ENCODE measurements around the gene TCF15. TPM values are rescaled to one million over a fixed set of nuclear protein-coding genes. Genes with fewer than 3 reads are reported as not detected.

Gene TCF15
- total and polyA plus RNA-seq, 2 experiments from 2014 or later, result not detected

DNA sequence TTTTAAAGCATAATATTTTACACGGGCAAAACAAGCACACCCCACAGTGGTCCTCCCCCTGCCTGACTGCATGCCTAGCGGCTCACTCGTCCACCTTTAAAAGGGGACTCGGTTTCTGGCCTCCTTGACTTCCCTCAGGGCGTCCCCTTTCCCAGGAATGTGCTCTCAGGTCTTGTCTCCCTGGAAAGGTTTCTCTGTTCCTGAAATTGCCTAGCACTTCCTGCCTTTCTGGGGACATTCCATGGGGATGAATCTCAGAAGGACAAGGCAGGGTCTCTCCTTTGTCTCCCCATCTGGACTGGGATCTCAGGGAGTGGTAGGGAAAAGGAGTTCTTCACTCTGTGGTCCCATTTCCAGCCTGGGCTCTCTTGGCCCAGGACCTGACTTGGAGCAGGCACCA lies 4.9 kb downstream of the TCF15 start:
- H3K4me1 ChIP-seq (ENCODE audit: insufficient read depth), result no peaks in the 10 kb centered on the region
- H3K27me3 ChIP-seq, result peaks cover 38% of the 10 kb centered on the region
- DNase-seq (ENCODE audit: low spot score), result no peak
- H2AFZ ChIP-seq, result no peak overlapping the region
- H4K20me1 ChIP-seq (ENCODE audit: insufficient read depth, poor library complexity, severe bottlenecking), result no peaks in the 10 kb centered on the region
- H3K4me3 ChIP-seq, result no peak overlapping the region
- no peak overlapping the region for H3K27ac ChIP-seq
- no peak for TF ChIP-seq EZH2phosphoT487 (IDR thresholded peaks at IDR 0.05; ENCODE audit: low read depth, severe bottlenecking, unreplicated experiment)
- TF ChIP-seq EZH2 (IDR thresholded peaks at IDR 0.05; ENCODE audit: borderline replicate concordance), result no peak
- TF ChIP-seq, protein P1, sequence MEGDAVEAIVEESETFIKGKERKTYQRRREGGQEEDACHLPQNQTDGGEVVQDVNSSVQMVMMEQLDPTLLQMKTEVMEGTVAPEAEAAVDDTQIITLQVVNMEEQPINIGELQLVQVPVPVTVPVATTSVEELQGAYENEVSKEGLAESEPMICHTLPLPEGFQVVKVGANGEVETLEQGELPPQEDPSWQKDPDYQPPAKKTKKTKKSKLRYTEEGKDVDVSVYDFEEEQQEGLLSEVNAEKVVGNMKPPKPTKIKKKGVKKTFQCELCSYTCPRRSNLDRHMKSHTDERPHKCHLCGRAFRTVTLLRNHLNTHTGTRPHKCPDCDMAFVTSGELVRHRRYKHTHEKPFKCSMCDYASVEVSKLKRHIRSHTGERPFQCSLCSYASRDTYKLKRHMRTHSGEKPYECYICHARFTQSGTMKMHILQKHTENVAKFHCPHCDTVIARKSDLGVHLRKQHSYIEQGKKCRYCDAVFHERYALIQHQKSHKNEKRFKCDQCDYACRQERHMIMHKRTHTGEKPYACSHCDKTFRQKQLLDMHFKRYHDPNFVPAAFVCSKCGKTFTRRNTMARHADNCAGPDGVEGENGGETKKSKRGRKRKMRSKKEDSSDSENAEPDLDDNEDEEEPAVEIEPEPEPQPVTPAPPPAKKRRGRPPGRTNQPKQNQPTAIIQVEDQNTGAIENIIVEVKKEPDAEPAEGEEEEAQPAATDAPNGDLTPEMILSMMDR (IDR thresholded peaks at IDR 0.05; ENCODE audit: poor library complexity), result no peak
- H3K9me3 ChIP-seq (ENCODE audit: low read depth), result no peaks in the 10 kb centered on the region
- H3K4me2 ChIP-seq, result no peak overlapping the region
- H3K36me3 ChIP-seq (replicated peaks; ENCODE audit: insufficient read depth, low read depth), result no peaks in the 10 kb centered on the region
- no peaks in the 10 kb centered on the region for H3K9me2 ChIP-seq (replicated peaks; ENCODE audit: insufficient read depth)
- H3K79me2 ChIP-seq, result no peaks in the 10 kb centered on the region
- 51% methylated on average over 5 of the region's 5 CpGs for WGBS (ENCODE audit: low lambda C conversion rate, missing lambda C conversion rate)

DNA sequence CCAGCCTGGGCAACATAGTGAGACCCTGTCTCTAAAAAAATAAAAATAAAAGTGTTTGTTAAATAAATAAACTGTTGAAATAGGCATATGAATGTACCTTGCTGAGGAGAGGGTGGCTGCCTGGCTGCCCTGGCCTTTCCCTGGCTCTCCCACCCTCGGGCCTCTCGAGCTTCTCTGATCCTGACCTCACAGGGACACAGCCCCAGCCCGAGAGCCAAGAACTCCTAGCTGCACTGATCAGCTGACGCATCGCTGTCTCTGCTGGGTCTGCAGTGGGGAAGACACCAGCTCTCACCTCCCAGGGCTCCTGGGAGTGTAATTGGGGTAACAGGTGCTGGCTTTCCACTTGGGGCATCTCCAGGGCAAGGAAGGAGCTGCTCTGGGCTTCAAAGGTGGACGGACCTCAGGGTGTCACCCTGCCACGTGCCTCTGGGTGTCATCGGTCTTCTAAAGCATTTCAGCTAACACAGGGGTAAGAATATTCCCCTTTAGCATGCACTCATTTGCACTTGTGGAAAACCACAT lies 6.9 kb downstream of the TCF15 start:
- Histone ChIP-seq H3K36me3 (replicated peaks; ENCODE audit: insufficient read depth, low read depth) (no peaks in the 10 kb centered on the region), H3K27me3 (peaks cover 22% of the 10 kb centered on the region), H4K20me1 (ENCODE audit: insufficient read depth, poor library complexity, severe bottlenecking) (no peaks in the 10 kb centered on the region), H3K79me2 (no peaks in the 10 kb centered on the region), H3K4me1 (ENCODE audit: insufficient read depth) (no peaks in the 10 kb centered on the region), H3K4me2 (no peak overlapping the region), H3K9me3 (ENCODE audit: low read depth) (no peaks in the 10 kb centered on the region), H3K9me2 (replicated peaks; ENCODE audit: insufficient read depth) (no peaks in the 10 kb centered on the region), H2AFZ (no peak overlapping the region), H3K27ac (no peak overlapping the region), H3K4me3 (no peak overlapping the region)
- no peak for TF ChIP-seq EZH2 (IDR thresholded peaks at IDR 0.05; ENCODE audit: borderline replicate concordance)
- WGBS (ENCODE audit: low lambda C conversion rate, missing lambda C conversion rate), result 84% methylated on average over 8 of the region's 8 CpGs
- DNase-seq (ENCODE audit: low spot score), result no peak

DNA sequence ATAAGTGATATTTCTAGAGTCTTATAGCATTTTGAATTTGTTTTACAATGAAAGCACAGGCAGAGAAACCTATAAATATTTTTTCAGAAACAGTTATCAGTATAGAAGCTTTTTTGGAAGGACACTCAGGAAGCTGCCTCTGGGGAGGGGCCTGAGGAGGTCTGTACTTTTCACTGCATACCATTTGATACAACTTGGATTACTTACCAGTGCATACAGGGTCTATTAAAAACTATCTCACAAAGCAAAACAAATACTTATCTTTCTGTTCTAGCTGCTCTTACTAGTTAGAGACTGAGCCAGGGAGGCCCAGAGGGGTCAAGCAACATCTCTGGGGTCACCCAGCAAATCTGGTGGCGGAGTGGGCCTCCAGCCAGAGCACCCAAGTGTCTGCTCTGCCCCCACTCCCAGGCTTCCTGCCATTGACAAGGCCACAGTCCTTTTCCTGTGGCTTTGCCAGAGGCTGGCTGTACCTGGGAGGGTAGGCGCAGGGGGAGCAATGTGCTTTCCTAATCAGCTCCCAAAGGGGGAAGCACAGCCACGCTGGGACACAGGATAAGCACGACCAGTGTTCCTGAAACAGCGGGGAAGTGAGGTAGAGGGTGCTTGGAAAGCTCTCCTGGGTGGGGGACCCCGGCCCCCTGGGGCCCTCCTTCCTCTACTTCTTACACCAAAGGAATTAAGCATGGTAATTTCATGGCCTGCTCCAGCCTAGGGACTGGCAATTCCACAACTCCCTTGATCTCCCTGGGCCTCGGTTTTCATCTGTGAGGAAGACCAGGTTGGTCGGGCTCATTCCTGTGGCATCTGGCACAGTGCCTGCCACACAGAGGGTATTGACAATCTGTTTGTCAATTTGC lies 7.8 kb downstream of the TCF15 start:
- Histone ChIP-seq H2AFZ (no peak overlapping the region), H3K4me2 (no peak overlapping the region), H3K4me1 (ENCODE audit: insufficient read depth) (no peaks in the 10 kb centered on the region), H3K27ac (no peak overlapping the region), H3K9me3 (ENCODE audit: low read depth) (no peaks in the 10 kb centered on the region), H3K36me3 (replicated peaks; ENCODE audit: insufficient read depth, low read depth) (no peaks in the 10 kb centered on the region), H3K27me3 (peaks cover 14% of the 10 kb centered on the region), H4K20me1 (ENCODE audit: insufficient read depth, poor library complexity, severe bottlenecking) (no peaks in the 10 kb centered on the region), H3K4me3 (no peak overlapping the region), H3K9me2 (replicated peaks; ENCODE audit: insufficient read depth) (no peaks in the 10 kb centered on the region), H3K79me2 (no peaks in the 10 kb centered on the region)
- 83% methylated on average over 8 of the region's 8 CpGs for WGBS (ENCODE audit: low lambda C conversion rate, missing lambda C conversion rate)
- TF ChIP-seq EZH2phosphoT487 (IDR thresholded peaks at IDR 0.05; ENCODE audit: low read depth, severe bottlenecking, unreplicated experiment) (no peak), EZH2 (IDR thresholded peaks at IDR 0.05; ENCODE audit: borderline replicate concordance) (no peak)
- TF ChIP-seq, protein P1 (IDR thresholded peaks at IDR 0.05; ENCODE audit: poor library complexity), result no peak
- DNase-seq (ENCODE audit: low spot score), result no peak

DNA sequence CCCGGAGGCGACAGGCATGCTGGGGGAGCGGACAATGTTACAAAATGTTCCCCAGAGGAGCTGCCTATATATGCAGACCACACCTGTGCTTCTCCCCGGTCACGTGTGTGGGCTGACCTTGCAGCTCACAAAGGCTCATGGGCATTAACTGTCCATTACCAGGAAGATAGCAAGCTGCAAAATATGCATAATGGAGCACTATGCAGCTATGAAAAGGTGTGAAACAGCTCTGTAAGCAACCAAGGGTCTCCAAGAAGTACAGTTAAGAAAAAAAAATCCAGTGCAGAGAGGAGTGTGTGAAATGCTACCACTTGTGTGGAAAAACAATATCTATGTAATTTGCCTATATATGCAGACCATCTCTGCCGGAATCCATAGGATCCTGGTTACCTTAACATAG lies 9.4 kb downstream of the TCF15 start:
- no peaks in the 10 kb centered on the region for H3K9me3 ChIP-seq (ENCODE audit: low read depth)
- no peak overlapping the region for H3K4me2 ChIP-seq
- no peaks in the 10 kb centered on the region for H3K9me2 ChIP-seq (replicated peaks; ENCODE audit: insufficient read depth)
- no peaks in the 10 kb centered on the region for H3K36me3 ChIP-seq (replicated peaks; ENCODE audit: insufficient read depth, low read depth)
- WGBS (ENCODE audit: low lambda C conversion rate, missing lambda C conversion rate), result 93% methylated on average over 6 of the region's 6 CpGs
- H3K79me2 ChIP-seq, result no peaks in the 10 kb centered on the region
- H4K20me1 ChIP-seq (ENCODE audit: insufficient read depth, poor library complexity, severe bottlenecking), result no peaks in the 10 kb centered on the region
- TF ChIP-seq EZH2 (IDR thresholded peaks at IDR 0.05; ENCODE audit: borderline replicate concordance) (no peak), EZH2phosphoT487 (IDR thresholded peaks at IDR 0.05; ENCODE audit: low read depth, severe bottlenecking, unreplicated experiment) (no peak)
- TF ChIP-seq, protein P1 (IDR thresholded peaks at IDR 0.05; ENCODE audit: poor library complexity), result no peak
- no peak overlapping the region for H3K27ac ChIP-seq
- DNase-seq (ENCODE audit: low spot score), result no peak
- H2AFZ ChIP-seq, result no peak overlapping the region
- peaks cover 4% of the 10 kb centered on the region for H3K27me3 ChIP-seq
- H3K4me1 ChIP-seq (ENCODE audit: insufficient read depth), result no peaks in the 10 kb centered on the region
- no peak overlapping the region for H3K4me3 ChIP-seq

Data from hepatocyte (in vitro differentiated cells).